HEK293 (cell line): ENCODE results near the gene MYH15.
A peak's percentile ranks its signal among the peaks of the same experiment; 100 is the strongest.

Experiments
- CTCF ChIA-PET: fragments of 350-600 bp; formaldehyde crosslinking; extraction: SDS; loops from one replicate; lab custom pipeline; 2021; ENCODE audit warnings: antibody characterized with exemption; lab: Yijun Ruan, JAX
- POLR2A ChIA-PET: fragments of 300-600 bp; formaldehyde crosslinking; extraction: SDS; loops from one replicate; lab custom pipeline; 2020; ENCODE audit warnings: antibody characterized with exemption, inconsistent platforms; lab: Yijun Ruan, JAX
- H3K27ac ChIP-seq: fragments of 200-500 bp; sonication (Bioruptor generic); 2 replicates; pipeline ENCODE4 v1.5.1; 2014; ENCODE audit warnings: low read depth, low read length, control low read depth, inconsistent platforms; ENCODE audit errors: extremely low read depth
- H3K36me3 ChIP-seq, 2 experiments: fragments of 200-500 bp in 1 of 2; sonication (Bioruptor generic) in 1 of 2; 1 replicate in 1 of 2; 2 replicates in 1 of 2; pipeline ENCODE4 v1.5.1; 2014 to 2017; ENCODE audit warnings: inconsistent platforms in 2 of 2, low read length in 2 of 2; ENCODE audit not compliant: control insufficient read depth in 2 of 2, insufficient read depth in 1 of 2
- H3K4me1 ChIP-seq: fragments of 200-500 bp; sonication (Bioruptor generic); 2 replicates; pipeline ENCODE4 v1.5.1; 2014; ENCODE audit warnings: mild to moderate bottlenecking, low read length, inconsistent platforms; ENCODE audit not compliant: control insufficient read depth, insufficient read depth
- H3K4me3 ChIP-seq: 2 replicates; pipeline ENCODE4 v1.5.1; 2011; ENCODE audit warnings: low read depth, mild to moderate bottlenecking, control low read depth, low read length, moderate library complexity
- H3K9me3 ChIP-seq: fragments of 200-500 bp; sonication (Bioruptor generic); 2 replicates; pipeline ENCODE4 v1.5.1; 2014; ENCODE audit warnings: low read depth, low read length, inconsistent platforms; ENCODE audit not compliant: control insufficient read depth, insufficient read depth
- PRDM4 ChIP-seq: fragments of 450-650 bp; formaldehyde crosslinking; IDR thresholded peaks from 2 replicates; pipeline ENCODE4 v1.5.1; 2017; ENCODE audit warnings: missing biosample characterization, missing genetic modification characterization
- RBAK ChIP-seq: fragments of 450-650 bp; formaldehyde crosslinking; IDR thresholded peaks from 2 replicates; pipeline ENCODE4 v1.5.1; 2016; ENCODE audit warnings: missing biosample characterization, missing genetic modification characterization
- REPIN1 ChIP-seq: fragments of 450-650 bp; formaldehyde crosslinking; IDR thresholded peaks from 2 replicates; pipeline ENCODE4 v1.5.1; 2017; ENCODE audit warnings: missing biosample characterization, missing genetic modification characterization, low read depth
- SCRT1 ChIP-seq: fragments of 450-650 bp; formaldehyde crosslinking; IDR thresholded peaks from 2 replicates; pipeline ENCODE4 v1.5.1; 2016; ENCODE audit warnings: missing biosample characterization, missing genetic modification characterization, borderline replicate concordance
- SETDB1 ChIP-seq: IDR thresholded peaks from one replicate; pipeline ENCODE4 v1.6.1; 2017; ENCODE audit warnings: mild to moderate bottlenecking, low read length, moderate library complexity, mixed read lengths; ENCODE audit not compliant: insufficient read length
- TRIM28 ChIP-seq: IDR thresholded peaks from 2 replicates; pipeline ENCODE4 v1.6.1; 2011; ENCODE audit warnings: low read length, control low read depth, borderline replicate concordance
- WT1 ChIP-seq: fragments of 450-650 bp; formaldehyde crosslinking; IDR thresholded peaks from 2 replicates; pipeline ENCODE4 v1.5.1; 2016; ENCODE audit warnings: missing biosample characterization, missing genetic modification characterization
- ZNF146 ChIP-seq: fragments of 450-650 bp; formaldehyde crosslinking; IDR thresholded peaks from 2 replicates; pipeline ENCODE4 v1.5.1; 2016; ENCODE audit warnings: missing biosample characterization, missing genetic modification characterization
- ZNF18 ChIP-seq: fragments of 450-650 bp; formaldehyde crosslinking; IDR thresholded peaks from 2 replicates; pipeline ENCODE4 v1.5.1; 2016; ENCODE audit warnings: missing biosample characterization, missing genetic modification characterization
- ZNF26 ChIP-seq: fragments of 450-650 bp; formaldehyde crosslinking; IDR thresholded peaks from 2 replicates; pipeline ENCODE4 v1.5.1; 2016; ENCODE audit warnings: missing biosample characterization, missing genetic modification characterization
- ZNF280C ChIP-seq: fragments of 450-650 bp; formaldehyde crosslinking; IDR thresholded peaks from 2 replicates; pipeline ENCODE4 v1.5.1; 2016; ENCODE audit warnings: missing biosample characterization, missing genetic modification characterization
- ZNF335 ChIP-seq: fragments of 450-650 bp; formaldehyde crosslinking; conservative IDR thresholded peaks from 2 replicates; pipeline ENCODE4 v1.5.1; 2016; ENCODE audit warnings: missing biosample characterization, missing genetic modification characterization
- ZNF423 ChIP-seq: fragments of 450-650 bp; formaldehyde crosslinking; IDR thresholded peaks from 2 replicates; pipeline ENCODE4 v1.5.1; 2016; ENCODE audit warnings: missing biosample characterization, missing genetic modification characterization
- ZNF48 ChIP-seq: fragments of 450-650 bp; formaldehyde crosslinking; IDR thresholded peaks from 2 replicates; pipeline ENCODE4 v1.5.1; 2016; ENCODE audit warnings: missing biosample characterization, missing genetic modification characterization
- ZNF521 ChIP-seq: fragments of 450-650 bp; formaldehyde crosslinking; IDR thresholded peaks from 2 replicates; pipeline ENCODE4 v1.5.1; 2017; ENCODE audit warnings: missing biosample characterization, mild to moderate bottlenecking, missing genetic modification characterization
- ZNF610 ChIP-seq: fragments of 450-650 bp; formaldehyde crosslinking; IDR thresholded peaks from 2 replicates; pipeline ENCODE4 v1.5.1; 2016; ENCODE audit warnings: missing biosample characterization, missing genetic modification characterization, borderline replicate concordance
- ZNF623 ChIP-seq: fragments of 450-650 bp; formaldehyde crosslinking; IDR thresholded peaks from 2 replicates; pipeline ENCODE4 v1.5.1; 2016; ENCODE audit warnings: missing biosample characterization, missing genetic modification characterization
- ZNF791 ChIP-seq: fragments of 450-650 bp; formaldehyde crosslinking; IDR thresholded peaks from 2 replicates; pipeline ENCODE4 v1.5.1; 2016; ENCODE audit warnings: missing biosample characterization, missing genetic modification characterization
- ZSCAN16 ChIP-seq: fragments of 450-650 bp; formaldehyde crosslinking; IDR thresholded peaks from 2 replicates; pipeline ENCODE4 v1.5.1; 2016; ENCODE audit warnings: missing biosample characterization, missing genetic modification characterization

The MYH15 gene

GRCh38 chr3:108447096-108447847 lies 63.1 kb downstream of the MYH15 start:
- ChIA-PET POLR2A (interaction anchor here (0.7 kb wide), 1 partner anchor 25 kb away, joined by 3 read pairs; no protein-coding TSS in a partner anchor), CTCF (no interaction called here)
- TF ChIP-seq ZSCAN16, result no peak
- no peak for TF ChIP-seq ZNF623 (tag by site-specific recombination)
- peak; percentile 97 for TF ChIP-seq TRIM28
- TF ChIP-seq ZNF791 (tag by site-specific recombination), result peak; percentile 84
- TF ChIP-seq SETDB1, result peak; percentile 97
- TF ChIP-seq ZNF280C, result no peak
- Histone ChIP-seq H3K4me1 (no peaks in the 10 kb centered on the region), H3K27ac (no peak overlapping the region), H3K4me3 (no peak overlapping the region), H3K36me3 (no peaks in the 10 kb centered on the region), H3K9me3 (no peaks in the 10 kb centered on the region)

- no peaks in the 10 kb centered on the region for H3K9me3 ChIP-seq
- no peak overlapping the region for H3K27ac ChIP-seq
- CTCF ChIA-PET, result no interaction called here
These were observed 68.1 kb downstream of the MYH15 start for GRCh38 chr3:108442281-108442680.

More at GRCh38 chr3:108442281-108442680, 68.1 kb downstream of the MYH15 start:
- TF ChIP-seq ZNF26 (tag by site-specific recombination) (no peak), SCRT1 (no peak), ZNF48 (tag by site-specific recombination) (no peak), WT1 (tag by site-specific recombination) (no peak), ZNF521 (tag by site-specific recombination) (no peak), ZNF18 (tag by site-specific recombination) (no peak), RBAK (no peak), ZNF146 (tag by site-specific recombination) (no peak), ZNF335 (tag by site-specific recombination) (no peak), REPIN1 (tag by site-specific recombination) (no peak), PRDM4 (tag by site-specific recombination) (no peak), ZNF610 (tag by site-specific recombination) (no peak), ZNF423 (no peak)
- no peaks in the 10 kb centered on the region for H3K36me3 ChIP-seq
- POLR2A ChIA-PET, result no interaction called here
- H3K4me1 ChIP-seq, result no peaks in the 10 kb centered on the region
- no peak overlapping the region for H3K4me3 ChIP-seq
